ENCODE results near the gene RND3. TPM values are rescaled to one million over a fixed set of nuclear protein-coding genes. Genes with fewer than 3 reads are reported as not detected.

RND3 gene
- total and polyA plus RNA-seq, 3 experiments from 2014 or later, result not detected

GRCh38 chr2:150450765-150451164 lies 36.7 kb downstream of the RND3 start:
- H3K9me3 Mint-ChIP-seq, result peaks cover 0 to 2% (median 0%) of the 10 kb centered on the region in 5 donors
- no peaks in the 10 kb centered on the region for H3K4me1 Mint-ChIP-seq
- Histone ChIP-seq H3K9me3 (ENCODE audit: low read length) (no peaks in the 10 kb centered on the region), H3K4me1 (ENCODE audit: insufficient read depth, low read length) (no peaks in the 10 kb centered on the region), H3K36me3 (ENCODE audit: insufficient read depth, low read length) (no peaks in the 10 kb centered on the region), H3K27me3 (ENCODE audit: insufficient read depth, low read length, poor library complexity, severe bottlenecking) (no peaks in the 10 kb centered on the region), H3K4me3 (ENCODE audit: low read length) (no peak overlapping the region), H3K27ac (ENCODE audit: low read depth, low read length) (no peak overlapping the region)
- no peaks in the 10 kb centered on the region for H3K36me3 Mint-ChIP-seq
- H3K4me3 Mint-ChIP-seq, result no peak overlapping the region
- ChIA-PET CTCF (no interaction called here), POLR2A (no interaction called here)
- DNase-seq, result no peak
- H3K27me3 Mint-ChIP-seq, result no peaks in the 10 kb centered on the region
- H3K27ac Mint-ChIP-seq, result no peak overlapping the region

GRCh38 chr2:150449856-150450255 lies 37.6 kb downstream of the RND3 start:
- ChIA-PET CTCF (no interaction called here), POLR2A (no interaction called here)
- H3K4me1 ChIP-seq (ENCODE audit: insufficient read depth, low read length), result no peaks in the 10 kb centered on the region

GRCh38 chr2:150445398-150445797 lies 42.1 kb downstream of the RND3 start:
- Histone ChIP-seq H3K27ac (ENCODE audit: low read depth, low read length) (no peak overlapping the region), H3K9me3 (ENCODE audit: low read length) (no peaks in the 10 kb centered on the region), H3K4me1 (ENCODE audit: insufficient read depth, low read length) (no peaks in the 10 kb centered on the region), H3K27me3 (ENCODE audit: insufficient read depth, low read length, poor library complexity, severe bottlenecking) (no peaks in the 10 kb centered on the region), H3K4me3 (ENCODE audit: low read length) (no peak overlapping the region), H3K36me3 (ENCODE audit: insufficient read depth, low read length) (no peaks in the 10 kb centered on the region)
- no peaks in the 10 kb centered on the region for H3K4me1 Mint-ChIP-seq
- no peaks in the 10 kb centered on the region for H3K27me3 Mint-ChIP-seq
- H3K4me3 Mint-ChIP-seq, result no peak overlapping the region
- ChIA-PET CTCF (no interaction called here), POLR2A (no interaction called here)
- H3K36me3 Mint-ChIP-seq, result no peaks in the 10 kb centered on the region
- no peak overlapping the region for H3K27ac Mint-ChIP-seq
- no peak for DNase-seq
- H3K9me3 Mint-ChIP-seq, result peaks cover 0 to 6% (median 2%) of the 10 kb centered on the region in 5 donors

More at GRCh38 chr2:150449856-150450255, 37.6 kb downstream of the RND3 start:
- H3K9me3 Mint-ChIP-seq, result peaks cover 0 to 2% (median 0%) of the 10 kb centered on the region in 5 donors
- no peaks in the 10 kb centered on the region for H3K4me1 Mint-ChIP-seq
- no peaks in the 10 kb centered on the region for H3K27me3 Mint-ChIP-seq
- DNase-seq, result no peak
- H3K36me3 Mint-ChIP-seq, result no peaks in the 10 kb centered on the region
- Histone ChIP-seq H3K36me3 (ENCODE audit: insufficient read depth, low read length) (no peaks in the 10 kb centered on the region), H3K27me3 (ENCODE audit: insufficient read depth, low read length, poor library complexity, severe bottlenecking) (no peaks in the 10 kb centered on the region), H3K27ac (ENCODE audit: low read depth, low read length) (no peak overlapping the region), H3K9me3 (ENCODE audit: low read length) (no peaks in the 10 kb centered on the region), H3K4me3 (ENCODE audit: low read length) (no peak overlapping the region)
- no peak overlapping the region for H3K27ac Mint-ChIP-seq
- H3K4me3 Mint-ChIP-seq, result no peak overlapping the region

DNA sequence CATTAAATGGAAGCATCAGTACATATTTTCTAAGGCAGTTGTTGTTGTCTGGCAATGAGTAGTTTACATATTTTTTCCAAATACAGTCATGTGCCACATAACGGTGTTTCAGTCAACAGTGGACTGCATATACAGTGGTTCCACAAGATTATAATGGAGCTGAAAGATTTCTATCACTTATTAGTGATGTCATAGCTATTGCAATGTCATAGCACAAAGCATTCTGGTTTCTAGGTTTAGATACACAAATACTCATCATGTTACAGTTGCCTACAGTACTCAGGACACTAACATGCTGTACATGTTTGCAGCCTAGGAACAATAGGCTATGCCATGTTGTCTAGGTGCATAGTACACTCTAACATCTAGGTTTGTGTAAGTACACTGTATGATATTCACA lies 45.0 kb downstream of the RND3 start:
- H3K36me3 ChIP-seq (ENCODE audit: insufficient read depth, low read length), result no peaks in the 10 kb centered on the region
- H3K27ac ChIP-seq (ENCODE audit: low read depth, low read length), result no peak overlapping the region
- H3K27me3 ChIP-seq (ENCODE audit: insufficient read depth, low read length, poor library complexity, severe bottlenecking), result no peaks in the 10 kb centered on the region
- ChIA-PET POLR2A (no interaction called here), CTCF (no interaction called here)
- no peaks in the 10 kb centered on the region for H3K9me3 ChIP-seq (ENCODE audit: low read length)
- H3K4me3 Mint-ChIP-seq, result no peak overlapping the region
- H3K9me3 Mint-ChIP-seq, result peaks cover 0 to 6% (median 2%) of the 10 kb centered on the region in 5 donors
- no peak overlapping the region for H3K4me3 ChIP-seq (ENCODE audit: low read length)
- no peak for DNase-seq
- H3K27ac Mint-ChIP-seq, result no peak overlapping the region
- H3K36me3 Mint-ChIP-seq, result no peaks in the 10 kb centered on the region
- no peaks in the 10 kb centered on the region for H3K4me1 ChIP-seq (ENCODE audit: insufficient read depth, low read length)
- no peaks in the 10 kb centered on the region for H3K4me1 Mint-ChIP-seq
- H3K27me3 Mint-ChIP-seq, result no peaks in the 10 kb centered on the region

DNA sequence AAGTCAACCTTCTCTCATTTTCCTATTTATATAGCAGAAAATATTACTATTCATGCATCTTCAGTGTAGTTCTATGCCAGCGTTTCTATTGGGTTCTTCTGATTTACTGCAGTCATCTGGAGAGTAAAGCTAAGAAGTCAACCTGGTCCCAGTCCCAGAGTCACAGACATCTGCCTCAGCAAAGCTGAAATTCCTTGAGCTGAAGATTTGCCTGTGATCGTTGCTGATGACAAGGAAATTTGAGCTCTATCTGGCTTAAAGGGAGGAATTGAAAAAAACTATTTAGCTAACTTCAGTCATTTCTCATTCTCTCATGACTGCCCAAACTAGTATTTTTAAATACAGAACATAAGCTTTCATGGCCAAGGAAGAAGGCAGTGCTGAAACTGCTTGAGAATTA lies 45.7 kb downstream of the RND3 start:
- Histone ChIP-seq H3K4me3 (ENCODE audit: low read length) (no peak overlapping the region), H3K27ac (ENCODE audit: low read depth, low read length) (no peak overlapping the region), H3K4me1 (ENCODE audit: insufficient read depth, low read length) (no peaks in the 10 kb centered on the region), H3K36me3 (ENCODE audit: insufficient read depth, low read length) (no peaks in the 10 kb centered on the region), H3K27me3 (ENCODE audit: insufficient read depth, low read length, poor library complexity, severe bottlenecking) (no peaks in the 10 kb centered on the region), H3K9me3 (ENCODE audit: low read length) (no peaks in the 10 kb centered on the region)
- ChIA-PET POLR2A (no interaction called here), CTCF (no interaction called here)
- Mint-ChIP-seq H3K9me3 (peaks cover 0 to 6% (median 2%) of the 10 kb centered on the region in 5 donors), H3K27ac (no peak overlapping the region), H3K4me1 (no peaks in the 10 kb centered on the region), H3K27me3 (no peaks in the 10 kb centered on the region), H3K36me3 (no peaks in the 10 kb centered on the region), H3K4me3 (no peak overlapping the region)
- DNase-seq, result no peak

DNA sequence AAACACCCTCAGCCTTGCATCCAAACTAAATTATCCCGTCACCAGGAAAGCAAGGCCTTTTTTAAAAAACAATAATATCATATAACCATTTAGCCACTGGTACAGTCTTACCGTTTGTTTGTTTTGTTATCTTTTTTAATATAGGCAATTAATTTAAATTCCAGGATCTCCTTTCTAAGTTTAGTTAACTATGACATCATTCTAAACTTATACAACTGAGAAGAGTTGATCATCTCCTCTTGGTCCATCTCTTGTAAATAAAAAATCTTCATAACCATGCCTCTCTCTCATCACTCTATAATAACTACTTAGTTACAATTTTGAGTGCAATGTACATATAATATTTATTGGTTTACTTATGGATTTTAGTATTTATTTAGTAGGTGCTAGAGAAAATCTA lies 46.2 kb downstream of the RND3 start:
- Mint-ChIP-seq H3K4me3 (no peak overlapping the region), H3K9me3 (peaks cover 0 to 6% (median 2%) of the 10 kb centered on the region in 5 donors), H3K27me3 (no peaks in the 10 kb centered on the region), H3K4me1 (no peaks in the 10 kb centered on the region), H3K36me3 (no peaks in the 10 kb centered on the region), H3K27ac (no peak overlapping the region)
- Histone ChIP-seq H3K27ac (ENCODE audit: low read depth, low read length) (no peak overlapping the region), H3K27me3 (ENCODE audit: insufficient read depth, low read length, poor library complexity, severe bottlenecking) (no peaks in the 10 kb centered on the region), H3K4me1 (ENCODE audit: insufficient read depth, low read length) (no peaks in the 10 kb centered on the region), H3K9me3 (ENCODE audit: low read length) (no peaks in the 10 kb centered on the region), H3K4me3 (ENCODE audit: low read length) (no peak overlapping the region), H3K36me3 (ENCODE audit: insufficient read depth, low read length) (no peaks in the 10 kb centered on the region)
- no peak for DNase-seq
- POLR2A ChIA-PET, result no interaction called here
- CTCF ChIA-PET, result no interaction called here

DNA sequence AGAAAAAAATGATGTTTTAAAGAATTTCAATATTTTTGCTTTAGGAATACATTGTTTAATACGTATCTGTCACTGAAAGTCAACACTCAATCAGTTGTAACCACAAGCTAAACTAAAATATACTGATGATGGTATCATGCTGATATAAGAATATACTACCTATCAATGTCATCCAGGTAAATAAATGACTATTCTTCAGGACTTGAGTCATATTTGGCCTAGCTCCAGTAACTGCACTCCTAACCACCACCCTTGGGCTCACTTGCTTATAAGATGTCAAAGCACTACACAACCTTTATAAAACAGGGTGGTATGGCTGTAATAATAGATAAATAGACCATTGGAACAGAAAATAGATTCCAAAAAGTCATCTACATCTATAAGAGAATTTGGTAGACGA lies 48.8 kb downstream of the RND3 start:
- Mint-ChIP-seq H3K27ac (no peak overlapping the region), H3K9me3 (peaks cover 0 to 4% (median 0%) of the 10 kb centered on the region in 5 donors), H3K4me1 (no peaks in the 10 kb centered on the region), H3K4me3 (no peak overlapping the region), H3K27me3 (no peaks in the 10 kb centered on the region), H3K36me3 (no peaks in the 10 kb centered on the region)
- Histone ChIP-seq H3K4me3 (ENCODE audit: low read length) (no peak overlapping the region), H3K4me1 (ENCODE audit: insufficient read depth, low read length) (no peaks in the 10 kb centered on the region), H3K36me3 (ENCODE audit: insufficient read depth, low read length) (no peaks in the 10 kb centered on the region), H3K27me3 (ENCODE audit: insufficient read depth, low read length, poor library complexity, severe bottlenecking) (no peaks in the 10 kb centered on the region), H3K27ac (ENCODE audit: low read depth, low read length) (no peak overlapping the region), H3K9me3 (ENCODE audit: low read length) (no peaks in the 10 kb centered on the region)
- DNase-seq, result no peak
- POLR2A ChIA-PET, result no interaction called here
- CTCF ChIA-PET, result no interaction called here

- Histone ChIP-seq H3K4me1 (ENCODE audit: insufficient read depth, low read length) (no peaks in the 10 kb centered on the region), H3K36me3 (ENCODE audit: insufficient read depth, low read length) (no peaks in the 10 kb centered on the region), H3K9me3 (ENCODE audit: low read length) (no peaks in the 10 kb centered on the region), H3K4me3 (ENCODE audit: low read length) (no peak overlapping the region), H3K27ac (ENCODE audit: low read depth, low read length) (no peak overlapping the region), H3K27me3 (ENCODE audit: insufficient read depth, low read length, poor library complexity, severe bottlenecking) (no peaks in the 10 kb centered on the region)
- POLR2A ChIA-PET, result no interaction called here
- H3K36me3 Mint-ChIP-seq, result no peaks in the 10 kb centered on the region
- H3K27ac Mint-ChIP-seq, result no peak overlapping the region
- CTCF ChIA-PET, result no interaction called here
- no peak overlapping the region for H3K4me3 Mint-ChIP-seq
- H3K9me3 Mint-ChIP-seq, result peaks cover 0 to 4% (median 0%) of the 10 kb centered on the region in 5 donors
- H3K27me3 Mint-ChIP-seq, result no peaks in the 10 kb centered on the region
- H3K4me1 Mint-ChIP-seq, result no peaks in the 10 kb centered on the region
- no peak for DNase-seq
Observed at GRCh38 chr2:150438041-150438440, 49.4 kb downstream of the RND3 start.

DNA sequence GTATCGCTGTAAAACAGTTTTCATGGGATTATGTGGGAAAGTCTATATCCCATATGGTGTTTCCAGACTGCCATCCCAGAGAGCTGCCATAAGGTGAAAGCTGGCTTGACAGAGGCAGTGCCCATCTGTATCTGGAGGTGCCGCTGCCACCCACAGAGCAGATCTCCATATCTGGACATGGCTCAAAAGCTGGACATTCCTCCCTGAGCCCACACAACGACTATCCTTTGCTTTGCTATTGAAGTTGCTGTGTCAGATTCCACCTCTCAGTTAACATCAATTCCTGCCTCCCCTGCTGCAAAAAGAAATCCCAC lies 55.2 kb downstream of the RND3 start:
- Histone ChIP-seq H3K4me3 (ENCODE audit: low read length) (no peak overlapping the region), H3K36me3 (ENCODE audit: insufficient read depth, low read length) (no peaks in the 10 kb centered on the region), H3K27ac (ENCODE audit: low read depth, low read length) (no peak overlapping the region), H3K9me3 (ENCODE audit: low read length) (no peaks in the 10 kb centered on the region), H3K27me3 (ENCODE audit: insufficient read depth, low read length, poor library complexity, severe bottlenecking) (no peaks in the 10 kb centered on the region), H3K4me1 (ENCODE audit: insufficient read depth, low read length) (no peaks in the 10 kb centered on the region)
- H3K4me1 Mint-ChIP-seq, result no peaks in the 10 kb centered on the region
- no peak for DNase-seq
- no peak overlapping the region for H3K4me3 Mint-ChIP-seq
- H3K9me3 Mint-ChIP-seq, result peaks cover 0 to 9% (median 0%) of the 10 kb centered on the region in 5 donors
- no peaks in the 10 kb centered on the region for H3K27me3 Mint-ChIP-seq
- H3K36me3 Mint-ChIP-seq, result no peaks in the 10 kb centered on the region
- CTCF ChIA-PET, result no interaction called here
- POLR2A ChIA-PET, result no interaction called here
- no peak overlapping the region for H3K27ac Mint-ChIP-seq

All from CD8-positive, alpha-beta memory T cell (primary cell).